GM11168 (cell line): ENCODE measurements around the gene LHFPL4.

Source experiments
- in situ Hi-C: fragments of 300-500 bp; cut with MboI; formaldehyde crosslinking; loops from one replicate; pipeline ENCODE4 v1.12.0; 2022; ENCODE audit warnings: low sequenced_read_pairs; ENCODE audit not compliant: unreplicated experiment

LHFPL4 gene

GRCh38 chr3:9485248-9485647, 68.4 kb downstream of the LHFPL4 start:
- in situ Hi-C loops: no loop called here

GRCh38 chr3:9480265-9480664, 73.4 kb downstream of the LHFPL4 start:
- in situ Hi-C loops: no loop called here

GRCh38 chr3:9476935-9477334, 76.7 kb downstream of the LHFPL4 start:
- in situ Hi-C loops: no loop called here

- in situ Hi-C loops: no loop called here
Measured at GRCh38 chr3:9474482-9474881, 79.1 kb downstream of the LHFPL4 start.

GRCh38 chr3:9473496-9474065, 80.0 kb downstream of the LHFPL4 start:
- in situ Hi-C loops: no loop called here

- in situ Hi-C loops: no loop called here
Measured at GRCh38 chr3:9469986-9470385, 83.6 kb downstream of the LHFPL4 start.

- in situ Hi-C loops: no loop called here
Measured at GRCh38 chr3:9468460-9468859, 85.2 kb downstream of the LHFPL4 start.

GRCh38 chr3:9467451-9467850, 86.2 kb downstream of the LHFPL4 start:
- in situ Hi-C loops: no loop called here

- in situ Hi-C loops: no loop called here
Measured at GRCh38 chr3:9455596-9456131, 98.0 kb downstream of the LHFPL4 start.

- in situ Hi-C loops: no loop called here
Measured at GRCh38 chr3:9452417-9452816, 101.2 kb downstream of the LHFPL4 start.

- in situ Hi-C loops: no loop called here
Measured at GRCh38 chr3:9450991-9451390, 102.6 kb downstream of the LHFPL4 start.

- in situ Hi-C loops: no loop called here
Measured at GRCh38 chr3:9450126-9450525, 103.5 kb downstream of the LHFPL4 start.

- in situ Hi-C loops: no loop called here
Measured at GRCh38 chr3:9448643-9449042, 105.0 kb downstream of the LHFPL4 start.
